Loucy (cell line): ENCODE measurements around the gene IL1RAPL2.

Experiments used
- H2AFZ ChIP-seq: fragments of 200-600 bp; sonication (generic); 2 replicates; pipeline ENCODE4 v1.6.0; 2016; ENCODE audit warnings: antibody characterized with exemption, mild to moderate bottlenecking, low read length, moderate library complexity
- H3F3A ChIP-seq: fragments of 200-600 bp; 2 replicates; pipeline ENCODE4 v1.6.0; 2016; ENCODE audit warnings: antibody characterized with exemption, low read depth, mild to moderate bottlenecking
- H3K27me3 ChIP-seq: fragments of 200-600 bp; sonication (generic); 2 replicates; pipeline ENCODE4 v1.6.1; 2014; ENCODE audit warnings: low read length, mild to moderate bottlenecking; ENCODE audit not compliant: insufficient read depth, poor library complexity, severe bottlenecking
- H3K36me3 ChIP-seq: fragments of 200-600 bp; sonication (generic); 2 replicates; pipeline ENCODE4 v1.6.1; 2016; ENCODE audit warnings: low read length; ENCODE audit not compliant: insufficient read depth
- H3K4me1 ChIP-seq: fragments of 200-600 bp; sonication (generic); 2 replicates; pipeline ENCODE4 v1.5.1; 2014; ENCODE audit warnings: low read length, mild to moderate bottlenecking; ENCODE audit not compliant: insufficient read depth, poor library complexity, severe bottlenecking
- H3K4me2 ChIP-seq: fragments of 200-600 bp; sonication (generic); 2 replicates; pipeline ENCODE4 v1.6.0; 2014; ENCODE audit warnings: antibody characterized with exemption, low read length, low read depth, mild to moderate bottlenecking; ENCODE audit not compliant: poor library complexity, severe bottlenecking
- H3K4me3 ChIP-seq: fragments of 200-600 bp; sonication (generic); 2 replicates; pipeline ENCODE4 v1.5.1; 2014; ENCODE audit warnings: low read length, mild to moderate bottlenecking, mixed read lengths; ENCODE audit not compliant: poor library complexity, severe bottlenecking
- H3K79me2 ChIP-seq: fragments of 200-600 bp; sonication (generic); 2 replicates; pipeline ENCODE4 v1.6.1; 2014; ENCODE audit warnings: low read length; ENCODE audit not compliant: insufficient read depth
- H3K9ac ChIP-seq: fragments of 200-600 bp; sonication (generic); 2 replicates; pipeline ENCODE4 v1.6.0; 2014; ENCODE audit warnings: mild to moderate bottlenecking, low read depth, low read length, moderate library complexity; ENCODE audit not compliant: poor library complexity, severe bottlenecking
- H3K9me2 ChIP-seq: fragments of 200-600 bp; sonication (generic); replicated peaks from 2 replicates; pipeline ENCODE4 v1.6.1; 2016; ENCODE audit warnings: low read depth, low read length, mixed read lengths
- H3K9me3 ChIP-seq: fragments of 200-600 bp; sonication (generic); 2 replicates; pipeline ENCODE4 v1.6.1; 2014; ENCODE audit warnings: mild to moderate bottlenecking, antibody characterized with exemption, low read length, low read depth; ENCODE audit not compliant: insufficient read depth
- H4K20me1 ChIP-seq: fragments of 200-600 bp; sonication (generic); 2 replicates; pipeline ENCODE4 v1.6.0; 2014; ENCODE audit warnings: antibody characterized with exemption, low read length, mild to moderate bottlenecking; ENCODE audit not compliant: insufficient read depth, poor library complexity, severe bottlenecking
- CTCF ChIP-seq: fragments of 200-600 bp; sonication (generic); conservative IDR thresholded peaks from 2 replicates; pipeline ENCODE4 v1.5.1; 2014; ENCODE audit warnings: mild to moderate bottlenecking, antibody characterized with exemption, low read length
- EZH2phosphoT487 ChIP-seq: fragments of 200-600 bp; IDR thresholded peaks from 2 replicates; pipeline ENCODE4 v1.6.1; 2018; ENCODE audit warnings: antibody characterized with exemption, mild to moderate bottlenecking, moderate library complexity, borderline replicate concordance

IL1RAPL2 gene

DNA sequence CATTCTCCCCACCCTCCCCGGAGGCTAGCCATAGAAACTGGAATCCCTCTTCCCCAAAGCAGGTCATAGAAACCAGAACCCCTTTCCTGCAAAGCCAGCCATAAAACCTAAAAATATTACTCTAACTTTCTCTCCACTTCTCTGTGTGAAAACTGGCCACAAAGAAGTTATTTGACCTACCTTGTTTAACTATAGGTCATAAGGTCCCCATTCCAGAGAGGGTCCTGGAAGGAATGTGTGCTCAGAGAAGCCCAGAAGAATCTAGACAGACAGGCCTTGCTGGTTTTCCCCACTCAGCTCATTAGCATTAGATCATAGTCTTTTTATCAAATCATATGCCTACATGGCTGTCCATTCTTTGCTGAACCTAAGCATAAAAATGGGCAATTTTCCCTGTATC, 707.3 kb downstream of the IL1RAPL2 start:
- no peaks in the 10 kb centered on the region for H3K27me3 ChIP-seq
- no peaks in the 10 kb centered on the region for H3K36me3 ChIP-seq
- H3K4me1 ChIP-seq = no peaks in the 10 kb centered on the region
- no peak overlapping the region for H3K4me2 ChIP-seq
- H3K9me3 ChIP-seq = no peaks in the 10 kb centered on the region
- H3K4me3 ChIP-seq = no peak overlapping the region
- H3K9me2 ChIP-seq = no peaks in the 10 kb centered on the region
- TF ChIP-seq EZH2phosphoT487 = no peak
- no peak for TF ChIP-seq CTCF
- H3K9ac ChIP-seq = no peak overlapping the region
- H3F3A ChIP-seq = no peaks in the 10 kb centered on the region
- no peaks in the 10 kb centered on the region for H4K20me1 ChIP-seq
- no peaks in the 10 kb centered on the region for H3K79me2 ChIP-seq
- no peak overlapping the region for H2AFZ ChIP-seq

DNA sequence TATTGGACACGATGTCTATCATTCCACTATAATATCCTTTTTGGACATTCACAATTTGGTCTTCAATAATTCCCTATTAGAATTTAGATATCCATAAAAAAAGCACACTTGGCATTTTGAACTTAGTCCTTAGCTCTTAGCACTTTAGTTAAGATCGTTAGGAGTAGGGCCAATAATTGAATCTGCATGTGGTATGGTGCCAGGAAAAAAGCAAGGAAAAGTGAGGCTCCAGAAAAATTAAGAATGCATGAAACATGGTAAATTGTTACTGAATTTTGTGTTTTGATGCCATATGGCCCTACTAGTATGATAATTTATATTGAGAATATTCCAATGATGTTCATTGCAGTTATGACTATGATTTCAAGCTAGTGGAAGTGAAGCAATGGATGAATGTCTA, 708.1 kb downstream of the IL1RAPL2 start:
- no peaks in the 10 kb centered on the region for H3K9me2 ChIP-seq
- H3F3A ChIP-seq = no peaks in the 10 kb centered on the region
- no peak overlapping the region for H3K4me2 ChIP-seq
- H3K9ac ChIP-seq = no peak overlapping the region
- H3K27me3 ChIP-seq = no peaks in the 10 kb centered on the region
- H2AFZ ChIP-seq = no peak overlapping the region
- TF ChIP-seq CTCF = no peak
- TF ChIP-seq EZH2phosphoT487 = no peak
- H3K4me3 ChIP-seq = no peak overlapping the region
- no peaks in the 10 kb centered on the region for H3K36me3 ChIP-seq
- no peaks in the 10 kb centered on the region for H3K9me3 ChIP-seq
- H3K4me1 ChIP-seq = no peaks in the 10 kb centered on the region
- H3K79me2 ChIP-seq = no peaks in the 10 kb centered on the region
- no peaks in the 10 kb centered on the region for H4K20me1 ChIP-seq

DNA sequence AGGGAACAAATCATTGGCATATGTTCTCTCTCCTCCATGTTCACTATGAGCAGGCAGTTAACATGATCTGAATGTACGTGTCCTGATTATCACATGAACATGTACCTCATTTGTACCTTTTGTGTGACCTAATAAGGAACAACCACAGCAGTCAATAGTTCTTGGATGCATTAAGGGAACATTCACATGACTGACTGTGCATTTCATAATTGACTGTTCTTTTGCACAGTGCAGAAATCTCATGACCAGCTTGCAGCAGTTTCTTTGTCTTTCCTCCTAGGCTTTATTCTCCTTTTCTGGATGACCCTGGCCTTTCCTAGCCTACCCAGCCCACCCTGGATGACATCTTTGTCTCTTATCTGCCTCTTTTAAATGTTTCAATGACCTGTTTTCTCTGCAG, 711.1 kb downstream of the IL1RAPL2 start:
- H3K79me2 ChIP-seq = no peaks in the 10 kb centered on the region
- no peaks in the 10 kb centered on the region for H3K36me3 ChIP-seq
- H3K4me3 ChIP-seq = no peak overlapping the region
- H3K4me2 ChIP-seq = no peak overlapping the region
- H3K9me3 ChIP-seq = no peaks in the 10 kb centered on the region
- no peak overlapping the region for H2AFZ ChIP-seq
- no peaks in the 10 kb centered on the region for H3K9me2 ChIP-seq
- no peaks in the 10 kb centered on the region for H4K20me1 ChIP-seq
- H3K4me1 ChIP-seq = no peaks in the 10 kb centered on the region
- H3F3A ChIP-seq = no peaks in the 10 kb centered on the region
- no peak overlapping the region for H3K9ac ChIP-seq
- no peak for TF ChIP-seq CTCF
- TF ChIP-seq EZH2phosphoT487 = no peak
- no peaks in the 10 kb centered on the region for H3K27me3 ChIP-seq
